ENCODE data around the gene KCTD5.

- TF ChIP-seq CTCF (IDR thresholded peaks at IDR 0.05; ENCODE audit: borderline replicate concordance, extremely low read depth, low read length, poor library complexity, severe bottlenecking) (no peak), EZH2 (IDR thresholded peaks at IDR 0.05; ENCODE audit: borderline replicate concordance, low read depth, low read length, severe bottlenecking) (no peak)
Observed at GRCh38 chr16:2712546-2712945, 30.2 kb downstream of the KCTD5 start.

Data from DND-41 (cell line).